ENCODE data around the gene CYBA. TPM values are rescaled to one million over a fixed set of nuclear protein-coding genes. Genes with fewer than 3 reads are reported as not detected.

The CYBA gene
- total RNA-seq, 2 donors from 2014 or later: 368 to 389 TPM

- peak overlapping the region; percentile 83 for H3K27ac ChIP-seq
- intact Hi-C loops (cut with DNase I): no loop called here
- H3K4me1 ChIP-seq: peaks cover 32% of the 10 kb centered on the region
Measured at GRCh38 chr16:88618956-88619667, 31.7 kb downstream of the CYBA start.

GRCh38 chr16:88618182-88618955 lies 32.5 kb downstream of the CYBA start:
- TF ChIP-seq CTCF (IDR thresholded peaks at IDR 0.05): no peak
- peak; percentile 45 for DNase-seq
- peak overlapping the region; percentile 83 for H3K27ac ChIP-seq
- intact Hi-C loops (cut with DNase I): no loop called here
- no peaks in the 10 kb centered on the region for H3K9me3 ChIP-seq
- peaks cover 32% of the 10 kb centered on the region for H3K4me1 ChIP-seq
- H3K9ac ChIP-seq (ENCODE audit: low read depth in 2 of 2, low read length in 2 of 2): no peak overlapping the region
- H3K4me3 ChIP-seq: no peak overlapping the region
- no peaks in the 10 kb centered on the region for H3K27me3 ChIP-seq
- peaks cover 13% of the 10 kb centered on the region for H3K36me3 ChIP-seq

More at GRCh38 chr16:88618956-88619667, 31.7 kb downstream of the CYBA start:
- no peak for DNase-seq
- H3K9ac ChIP-seq (ENCODE audit: low read depth in 2 of 2, low read length in 2 of 2): no peak overlapping the region
- no peak for TF ChIP-seq CTCF (IDR thresholded peaks at IDR 0.05)
- no peaks in the 10 kb centered on the region for H3K9me3 ChIP-seq
- no peaks in the 10 kb centered on the region for H3K27me3 ChIP-seq
- H3K4me3 ChIP-seq: no peak overlapping the region
- peaks cover 19% of the 10 kb centered on the region for H3K36me3 ChIP-seq

GRCh38 chr16:88617268-88618031 lies 33.4 kb downstream of the CYBA start:
- peaks cover 8% of the 10 kb centered on the region for H3K36me3 ChIP-seq
- H3K4me3 ChIP-seq: peak overlapping the region; percentile 5
- H3K27ac ChIP-seq: peak overlapping the region; percentile 83
- H3K9ac ChIP-seq (ENCODE audit: low read depth in 2 of 2, low read length in 2 of 2): peak overlapping the region; percentile 38 to 58
- H3K4me1 ChIP-seq: peaks cover 32% of the 10 kb centered on the region
- H3K27me3 ChIP-seq: no peaks in the 10 kb centered on the region
- no peak for TF ChIP-seq CTCF (IDR thresholded peaks at IDR 0.05)
- intact Hi-C loops (cut with DNase I): no loop called here
- peak; percentile 78 for DNase-seq
- H3K9me3 ChIP-seq: no peaks in the 10 kb centered on the region

GRCh38 chr16:88616736-88617135 lies 34.1 kb downstream of the CYBA start:
- no peaks in the 10 kb centered on the region for H3K9me3 ChIP-seq
- no peak for DNase-seq
- peaks cover 32% of the 10 kb centered on the region for H3K4me1 ChIP-seq
- intact Hi-C loops (cut with DNase I): no loop called here
- TF ChIP-seq CTCF (IDR thresholded peaks at IDR 0.05): no peak
- H3K36me3 ChIP-seq: peaks cover 4% of the 10 kb centered on the region
- H3K9ac ChIP-seq (ENCODE audit: low read depth in 2 of 2, low read length in 2 of 2): peak overlapping the region; percentile 38 to 58
- H3K27me3 ChIP-seq: no peaks in the 10 kb centered on the region
- peak overlapping the region; percentile 83 for H3K27ac ChIP-seq
- H3K4me3 ChIP-seq: no peak overlapping the region

- Histone ChIP-seq H3K4me3 (no peak overlapping the region), H3K9ac (ENCODE audit: low read depth in 2 of 2, low read length in 2 of 2) (peak overlapping the region in 1 of 2 donors; percentile 58), H3K4me1 (peaks cover 32% of the 10 kb centered on the region), H3K9me3 (no peaks in the 10 kb centered on the region), H3K36me3 (peaks cover 5% of the 10 kb centered on the region), H3K27ac (peak overlapping the region; percentile 83), H3K27me3 (no peaks in the 10 kb centered on the region)
- no peak for TF ChIP-seq CTCF (IDR thresholded peaks at IDR 0.05)
- DNase-seq: peak; percentile 95
- intact Hi-C loops (cut with DNase I): no loop called here
Measured at GRCh38 chr16:88616320-88616719, 34.5 kb downstream of the CYBA start.
